GM10248 (cell line): Measurements from ENCODE around the gene AMZ1.

Experiments used
- CTCF ChIA-PET: fragments of 300-600 bp; sonication (Branson Sonifier 250); formaldehyde crosslinking; extraction: SDS; loops from one replicate; lab custom pipeline; 2021; ENCODE audit warnings: antibody characterized with exemption; lab: Yijun Ruan, JAX
- POLR2A ChIA-PET: fragments of 350-650 bp; sonication (Branson Sonifier 250); formaldehyde crosslinking; extraction: SDS; loops from one replicate; lab custom pipeline; 2020; ENCODE audit warnings: antibody characterized with exemption; lab: Yijun Ruan, JAX
- DNase-seq: peaks from one replicate; pipeline ENCODE4 v3.0.0; 2012; ENCODE audit errors: extremely low spot score
- CTCF ChIP-seq: IDR thresholded peaks from 2 replicates; pipeline ENCODE4 v1.5.1; 2012; ENCODE audit warnings: mild to moderate bottlenecking, low read depth; ENCODE audit errors: extremely low read depth, missing control alignments, control extremely low read depth

AMZ1 gene

GRCh38 chr7:2657208-2657607, 30.8 kb upstream of the AMZ1 start:
- POLR2A ChIA-PET, result interaction anchor here (0.6 kb wide), 1 partner anchor 9 kb away, joined by 4 read pairs; no protein-coding TSS in a partner anchor
- CTCF ChIA-PET, result interaction anchor here (1.0 to 1.3 kb wide), 3 partner anchors 14 to 53 kb away, joined by 3 to 8 read pairs (median 7); no protein-coding TSS in a partner anchor
- no peak for DNase-seq
- no peak for TF ChIP-seq CTCF

- DNase-seq, result no peak
- CTCF ChIA-PET, result interaction anchor here (1.2 to 1.4 kb wide), 2 partner anchors 13 to 51 kb away, joined by 4 to 6 read pairs; no protein-coding TSS in a partner anchor
- POLR2A ChIA-PET, result no interaction called here
- TF ChIP-seq CTCF, result no peak
Observed at GRCh38 chr7:2657920-2658671, 29.9 kb upstream of the AMZ1 start.

GRCh38 chr7:2658941-2659340, 29.1 kb upstream of the AMZ1 start:
- TF ChIP-seq CTCF, result no peak
- ChIA-PET POLR2A (no interaction called here), CTCF (interaction anchor here (1.2 to 1.7 kb wide), 3 partner anchors 8 to 51 kb away, joined by 4 to 6 read pairs (median 4); no protein-coding TSS in a partner anchor)
- no peak for DNase-seq

- POLR2A ChIA-PET, result no interaction called here
- TF ChIP-seq CTCF, result no peak
- DNase-seq, result no peak
- CTCF ChIA-PET, result interaction anchor here (0.9 to 1.7 kb wide), 5 partner anchors 9 to 21 kb away, joined by 3 to 4 read pairs (median 3); no protein-coding TSS in a partner anchor
Observed at GRCh38 chr7:2659556-2660358, 28.2 kb upstream of the AMZ1 start.

GRCh38 chr7:2660359-2661095, 27.5 kb upstream of the AMZ1 start:
- POLR2A ChIA-PET, result interaction anchor here (0.6 kb wide), 1 partner anchor 185 kb away, joined by 3 read pairs; no protein-coding TSS in a partner anchor
- TF ChIP-seq CTCF, result no peak
- DNase-seq, result no peak
- CTCF ChIA-PET, result interaction anchor here (0.9 to 1.7 kb wide), 5 partner anchors 8 to 21 kb away, joined by 3 to 4 read pairs (median 3); no protein-coding TSS in a partner anchor
